Nephron (organoid): ENCODE results near the gene AK1.
A peak's percentile ranks its signal among the peaks of the same experiment; 100 is the strongest.

Experiments used
- H3K27ac Mint-ChIP-seq, 3 experiments: 2 replicates each; pipeline ENCODE4 v1.8.0; 2020; ENCODE audit warnings: mixed read lengths in 3 of 3, mild to moderate bottlenecking in 2 of 3, moderate library complexity in 1 of 3
- H3K27me3 Mint-ChIP-seq: 2 replicates; pipeline ENCODE4 v1.8.0; 2021; ENCODE audit warnings: low read depth, mild to moderate bottlenecking, moderate library complexity, mixed read lengths
- H3K36me3 Mint-ChIP-seq: 2 replicates; pipeline ENCODE4 v1.8.0; 2020; ENCODE audit warnings: low read depth, mixed read lengths
- H3K4me1 Mint-ChIP-seq: 2 replicates; pipeline ENCODE4 v1.8.0; 2020; ENCODE audit warnings: mixed read lengths
- H3K4me3 Mint-ChIP-seq, 3 experiments: 2 replicates each; pipeline ENCODE4 v1.8.0; 2020; ENCODE audit warnings: mild to moderate bottlenecking in 3 of 3, mixed read lengths in 3 of 3, moderate library complexity in 2 of 3
- H3K9me3 Mint-ChIP-seq: 2 replicates; pipeline ENCODE4 v1.8.0; 2020; ENCODE audit warnings: mixed read lengths
- TF ChIP-seq, protein P1 (sequence below), 3 experiments: fragments of 200-600 bp; sonication (generic); IDR thresholded peaks; one replicate each; pipeline ENCODE4 v1.5.0; 2021; ENCODE audit warnings: antibody characterized with exemption in 3 of 3; ENCODE audit not compliant: unreplicated experiment in 3 of 3

AK1 gene

DNA sequence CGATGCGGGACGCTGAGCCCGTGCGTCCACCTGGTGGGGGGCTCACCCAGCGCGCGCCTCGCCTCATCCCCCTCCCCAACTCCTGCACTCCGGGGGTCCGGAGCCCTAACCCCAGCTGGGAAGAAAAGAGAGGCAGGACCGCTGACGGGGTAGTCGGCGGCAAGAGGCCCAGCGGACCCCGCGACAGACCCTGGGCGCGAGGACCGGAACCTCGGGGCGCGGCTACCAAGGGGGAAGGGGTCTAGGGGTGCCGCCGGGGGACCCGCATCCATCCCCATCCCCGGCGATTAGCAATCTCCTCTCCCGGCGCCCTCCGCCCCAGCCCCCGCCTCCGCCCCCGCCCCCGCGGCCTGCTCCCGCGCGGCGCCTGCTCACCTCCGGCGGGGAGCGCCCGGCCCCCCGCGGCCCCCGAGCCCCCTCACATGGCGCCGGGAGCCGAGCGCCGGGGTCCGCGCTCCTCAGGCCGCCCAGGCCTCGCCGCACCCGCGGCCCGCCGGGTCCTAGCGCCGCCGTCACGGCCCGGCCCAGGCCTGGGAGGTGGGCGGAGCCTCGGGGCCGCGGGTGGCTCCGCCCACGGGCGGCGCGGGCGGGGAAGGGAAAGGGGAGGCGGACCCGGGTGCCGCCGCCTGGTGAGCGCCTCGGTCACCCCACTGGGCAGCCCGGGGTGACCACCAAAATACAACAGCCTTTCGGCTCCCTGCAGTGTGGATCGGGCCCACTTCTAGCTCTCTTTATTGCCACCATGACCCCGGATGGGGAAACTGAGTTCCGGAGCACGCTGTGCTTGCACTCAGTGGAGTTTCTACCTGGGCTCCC, 21.9 kb upstream of the AK1 start, which contains the start of gene ST6GALNAC6:
Gene ST6GALNAC6 (minus strand): TSS at position 476 of the 816 bp plus-strand sequence. CDS start 1,622 bp downstream, outside the sequence.
- H3K27ac Mint-ChIP-seq, result peak within 1 kb of the TSS; percentile 98 to 100 (median 99)
- H3K36me3 Mint-ChIP-seq, result peaks cover 29% of the 10 kb centered on the region
- TF ChIP-seq, protein P1, sequence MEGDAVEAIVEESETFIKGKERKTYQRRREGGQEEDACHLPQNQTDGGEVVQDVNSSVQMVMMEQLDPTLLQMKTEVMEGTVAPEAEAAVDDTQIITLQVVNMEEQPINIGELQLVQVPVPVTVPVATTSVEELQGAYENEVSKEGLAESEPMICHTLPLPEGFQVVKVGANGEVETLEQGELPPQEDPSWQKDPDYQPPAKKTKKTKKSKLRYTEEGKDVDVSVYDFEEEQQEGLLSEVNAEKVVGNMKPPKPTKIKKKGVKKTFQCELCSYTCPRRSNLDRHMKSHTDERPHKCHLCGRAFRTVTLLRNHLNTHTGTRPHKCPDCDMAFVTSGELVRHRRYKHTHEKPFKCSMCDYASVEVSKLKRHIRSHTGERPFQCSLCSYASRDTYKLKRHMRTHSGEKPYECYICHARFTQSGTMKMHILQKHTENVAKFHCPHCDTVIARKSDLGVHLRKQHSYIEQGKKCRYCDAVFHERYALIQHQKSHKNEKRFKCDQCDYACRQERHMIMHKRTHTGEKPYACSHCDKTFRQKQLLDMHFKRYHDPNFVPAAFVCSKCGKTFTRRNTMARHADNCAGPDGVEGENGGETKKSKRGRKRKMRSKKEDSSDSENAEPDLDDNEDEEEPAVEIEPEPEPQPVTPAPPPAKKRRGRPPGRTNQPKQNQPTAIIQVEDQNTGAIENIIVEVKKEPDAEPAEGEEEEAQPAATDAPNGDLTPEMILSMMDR (IDR thresholded peaks at IDR 0.05; ENCODE audit: unreplicated experiment in 3 of 3), result no peak
- no peaks in the 10 kb centered on the region for H3K9me3 Mint-ChIP-seq
- no peaks in the 10 kb centered on the region for H3K27me3 Mint-ChIP-seq
- peaks cover 34% of the 10 kb centered on the region for H3K4me1 Mint-ChIP-seq
- peak within 1 kb of the TSS; percentile 95 to 100 (median 97) for H3K4me3 Mint-ChIP-seq

DNA sequence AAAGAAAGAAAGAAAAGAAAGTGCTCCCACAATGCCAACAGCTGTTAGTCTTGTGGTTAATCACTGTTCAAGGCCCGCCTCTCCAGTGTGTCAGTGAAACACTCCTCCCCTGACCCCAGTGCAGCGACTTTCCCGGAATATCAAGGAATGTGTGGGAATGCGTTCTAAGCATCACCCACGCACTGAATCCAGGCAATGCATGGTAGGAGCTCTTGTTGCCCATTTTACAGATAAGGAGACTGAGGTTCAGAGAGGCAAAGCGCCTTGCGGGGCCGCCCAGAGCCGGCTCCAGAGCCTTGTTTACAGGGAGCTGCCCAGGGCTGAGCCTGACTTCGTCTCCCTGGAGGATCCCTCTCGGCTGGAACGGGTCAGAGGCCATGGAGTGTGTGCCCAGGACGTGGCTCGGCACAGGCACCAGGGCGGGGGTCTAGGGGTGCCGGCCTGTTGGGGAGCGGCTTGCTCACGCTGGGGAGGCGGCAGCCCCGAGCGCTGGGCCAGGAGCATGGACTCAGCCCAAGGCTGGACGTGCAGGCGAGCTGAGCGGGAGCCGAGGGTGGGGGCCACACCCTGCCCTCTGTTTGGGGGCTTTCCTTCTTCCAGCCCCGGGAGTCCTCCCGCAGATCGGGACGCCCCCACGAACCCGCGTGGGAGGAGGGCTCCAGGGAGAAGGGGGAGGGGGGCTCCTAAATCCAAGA, 21.1 kb upstream of the AK1 start:
- Mint-ChIP-seq H3K27ac (peak overlapping the region; percentile 98 to 100 (median 99)), H3K4me1 (peaks cover 26% of the 10 kb centered on the region), H3K27me3 (no peaks in the 10 kb centered on the region), H3K4me3 (peak overlapping the region; percentile 95 to 100 (median 97)), H3K9me3 (no peaks in the 10 kb centered on the region), H3K36me3 (peaks cover 36% of the 10 kb centered on the region)
- TF ChIP-seq, protein P1 (IDR thresholded peaks at IDR 0.05; ENCODE audit: unreplicated experiment in 3 of 3), result no peak

DNA sequence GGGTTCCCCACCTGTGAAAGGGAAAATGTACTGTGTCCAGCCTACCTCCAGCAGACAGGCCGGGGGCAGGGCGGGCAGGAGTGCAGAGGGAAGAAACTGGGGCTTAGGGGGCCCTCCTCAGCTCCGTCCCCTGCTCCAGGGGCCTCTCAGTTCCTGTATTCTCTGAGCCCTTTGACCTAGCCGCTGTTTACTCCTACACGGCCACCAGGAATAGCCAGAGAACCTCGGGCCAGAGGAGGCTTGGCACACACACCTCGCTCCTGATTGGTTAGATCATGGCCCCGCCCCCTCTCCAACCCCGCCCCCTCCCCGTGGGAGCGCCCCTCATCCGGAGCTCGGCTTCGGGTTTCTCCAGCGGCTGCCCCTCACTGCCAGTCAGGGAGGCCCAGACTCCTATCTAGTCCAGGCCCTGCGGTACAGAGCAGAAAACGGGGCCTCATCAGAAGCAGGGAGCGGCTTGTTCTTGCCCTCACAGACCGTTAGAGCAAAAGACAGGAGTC, 19.8 kb upstream of the AK1 start:
- TF ChIP-seq, protein P1 (IDR thresholded peaks at IDR 0.05; ENCODE audit: unreplicated experiment in 3 of 3), result no peak
- peaks cover 21% of the 10 kb centered on the region for H3K4me1 Mint-ChIP-seq
- peak overlapping the region; percentile 92 to 100 (median 92) for H3K27ac Mint-ChIP-seq
- no peaks in the 10 kb centered on the region for H3K9me3 Mint-ChIP-seq
- peak overlapping the region; percentile 77 to 95 (median 80) for H3K4me3 Mint-ChIP-seq
- H3K36me3 Mint-ChIP-seq, result peaks cover 50% of the 10 kb centered on the region
- no peaks in the 10 kb centered on the region for H3K27me3 Mint-ChIP-seq

DNA sequence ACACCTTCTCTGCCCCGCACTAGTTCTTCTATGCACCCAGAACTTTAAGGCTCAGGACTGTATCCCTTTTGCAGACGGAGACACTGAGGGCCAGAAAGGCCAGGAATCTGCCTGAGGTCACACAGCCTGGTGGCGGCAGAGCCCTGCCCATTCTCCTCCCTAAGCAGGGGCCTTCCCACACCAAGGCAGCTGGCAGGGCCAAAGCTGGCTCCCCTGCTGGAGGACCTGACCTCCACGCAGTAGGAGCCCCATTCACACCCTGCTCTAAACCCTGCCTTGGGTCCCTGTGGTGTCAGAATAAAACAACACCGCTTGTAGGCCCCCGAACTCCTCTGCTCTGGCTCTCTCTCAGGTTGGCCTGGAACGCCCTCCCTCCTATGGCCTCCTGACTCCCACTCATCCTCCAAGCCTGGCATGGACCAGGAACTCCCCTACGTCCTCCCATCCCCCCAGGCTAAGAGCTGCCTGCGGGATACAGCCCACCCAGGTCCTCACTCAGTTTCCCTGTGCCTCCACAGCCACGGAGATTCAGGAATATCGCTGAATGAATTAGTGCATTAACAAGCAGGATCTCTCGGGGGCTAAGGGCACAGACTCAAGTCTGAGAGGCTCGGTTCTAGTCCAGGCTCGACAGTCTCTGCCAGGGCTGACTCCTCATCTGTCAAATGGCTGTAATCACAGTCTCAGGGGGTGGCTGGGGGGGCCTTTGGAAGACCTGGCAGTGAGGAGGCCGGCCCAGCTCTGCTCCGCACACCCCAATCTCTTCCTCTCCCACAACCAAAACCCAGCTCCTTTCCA, 19.1 kb upstream of the AK1 start:
- no peaks in the 10 kb centered on the region for H3K9me3 Mint-ChIP-seq
- H3K36me3 Mint-ChIP-seq, result peaks cover 53% of the 10 kb centered on the region
- H3K4me1 Mint-ChIP-seq, result peaks cover 21% of the 10 kb centered on the region
- H3K27me3 Mint-ChIP-seq, result no peaks in the 10 kb centered on the region
- H3K27ac Mint-ChIP-seq, result peak overlapping the region; percentile 92 to 100 (median 92)
- TF ChIP-seq, protein P1 (IDR thresholded peaks at IDR 0.05; ENCODE audit: unreplicated experiment in 3 of 3), result no peak
- peak overlapping the region; percentile 77 to 95 (median 80) for H3K4me3 Mint-ChIP-seq

DNA sequence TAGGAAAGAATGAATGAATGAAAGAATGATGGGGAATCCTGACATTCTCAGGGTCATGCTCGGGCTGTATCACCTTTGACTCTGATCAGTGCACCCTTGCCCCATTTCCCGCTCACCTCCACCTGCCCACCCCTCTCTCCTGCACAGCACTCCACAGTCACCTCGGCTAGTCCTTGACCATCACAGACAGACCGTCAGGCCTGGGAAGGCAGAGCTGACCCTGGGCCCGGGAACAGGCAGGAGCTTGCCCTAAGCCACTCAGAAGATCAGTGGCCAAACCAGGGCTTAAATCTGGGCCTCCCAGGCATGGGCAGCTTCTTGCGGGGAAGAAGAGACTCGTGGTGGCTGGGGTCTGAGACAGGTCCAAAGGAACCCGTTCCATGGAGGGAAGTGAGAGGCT, 18.3 kb upstream of the AK1 start:
- TF ChIP-seq, protein P1 (IDR thresholded peaks at IDR 0.05; ENCODE audit: unreplicated experiment in 3 of 3), result no peak
- Mint-ChIP-seq H3K27me3 (no peaks in the 10 kb centered on the region), H3K27ac (peak overlapping the region; percentile 27 to 100 (median 71)), H3K4me3 (peak overlapping the region; percentile 37 to 60 (median 47)), H3K9me3 (no peaks in the 10 kb centered on the region), H3K36me3 (peaks cover 61% of the 10 kb centered on the region), H3K4me1 (peaks cover 16% of the 10 kb centered on the region)
